ENCODE measurements around the gene PRC1.

The PRC1 gene

GRCh38 chr15:90938261-90938660 is 56.1 kb downstream of the PRC1 start:
- no peak for TF ChIP-seq CTCF (IDR thresholded peaks at IDR 0.05; ENCODE audit: borderline replicate concordance, control extremely low read depth, extremely low read depth, insufficient read depth, missing control alignments)
- in situ Hi-C loops (cut with MboI; ENCODE audit: low sequenced_read_pairs, unreplicated experiment) = no loop called here
- DNase-seq (ENCODE audit: low spot score) = no peak

- in situ Hi-C loops (cut with MboI; ENCODE audit: low sequenced_read_pairs, unreplicated experiment) = no loop called here
- TF ChIP-seq CTCF (IDR thresholded peaks at IDR 0.05; ENCODE audit: borderline replicate concordance, control extremely low read depth, extremely low read depth, insufficient read depth, missing control alignments) = no peak
- no peak for DNase-seq (ENCODE audit: low spot score)
Measured at GRCh38 chr15:90936823-90937222, 57.5 kb downstream of the PRC1 start.

DNA sequence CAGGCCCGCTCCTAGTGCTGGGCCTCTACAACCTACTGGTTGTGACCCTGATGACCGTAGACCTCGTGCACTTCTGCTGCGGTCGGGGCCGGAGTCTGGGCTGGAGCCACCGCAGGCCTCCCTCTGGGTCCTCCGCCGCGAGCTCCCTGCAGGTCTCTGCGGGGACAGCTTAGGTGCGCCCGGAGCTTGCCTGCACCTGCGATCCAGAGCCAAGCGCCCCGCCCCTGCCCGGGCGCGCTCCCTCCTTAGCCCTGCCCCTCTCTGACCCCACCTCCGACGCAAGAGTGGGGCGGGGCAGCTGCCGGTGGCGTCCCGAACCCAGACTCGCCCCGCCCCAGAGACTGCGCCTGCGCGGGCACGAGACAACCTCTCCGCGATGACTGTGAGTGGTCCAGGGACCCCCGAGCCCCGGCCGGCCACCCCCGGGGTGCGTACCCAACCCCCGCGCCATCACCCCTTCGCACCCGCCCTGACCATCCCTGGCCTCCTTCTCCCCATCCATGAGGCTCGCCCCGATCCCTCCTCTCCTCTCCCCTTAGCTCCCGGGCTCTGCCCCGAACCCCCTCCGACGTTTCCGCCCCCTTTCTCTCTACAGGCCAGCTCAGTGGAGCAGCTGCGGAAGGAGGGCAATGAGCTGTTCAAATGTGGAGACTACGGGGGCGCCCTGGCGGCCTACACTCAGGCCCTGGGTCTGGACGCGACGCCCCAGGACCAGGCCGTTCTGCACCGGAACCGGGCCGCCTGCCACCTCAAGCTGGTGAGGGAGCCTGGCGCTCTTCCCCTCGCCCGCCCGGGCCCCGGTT is 59.2 kb downstream of the PRC1 start, which contains the start of gene UNC45A:
Gene UNC45A (plus strand): TSS at position 337 of the 803 bp plus-strand sequence. CDS start 40 bp downstream, at position 377.
- peak; percentile 99 for DNase-seq (ENCODE audit: low spot score)
- in situ Hi-C loops (cut with MboI; ENCODE audit: low sequenced_read_pairs, unreplicated experiment) = no loop called here
- no peak for TF ChIP-seq CTCF (IDR thresholded peaks at IDR 0.05; ENCODE audit: borderline replicate concordance, control extremely low read depth, extremely low read depth, insufficient read depth, missing control alignments)

- TF ChIP-seq CTCF (IDR thresholded peaks at IDR 0.05; ENCODE audit: borderline replicate concordance, control extremely low read depth, extremely low read depth, insufficient read depth, missing control alignments) = peak; percentile 99
- DNase-seq (ENCODE audit: low spot score) = peak; percentile 86
- in situ Hi-C loops (cut with MboI; ENCODE audit: low sequenced_read_pairs, unreplicated experiment) = no loop called here
Measured at GRCh38 chr15:90934256-90934948, 59.9 kb downstream of the PRC1 start.

GRCh38 chr15:90933301-90933700 is 61.0 kb downstream of the PRC1 start:
- TF ChIP-seq CTCF (IDR thresholded peaks at IDR 0.05; ENCODE audit: borderline replicate concordance, control extremely low read depth, extremely low read depth, insufficient read depth, missing control alignments) = no peak
- no peak for DNase-seq (ENCODE audit: low spot score)
- in situ Hi-C loops (cut with MboI; ENCODE audit: low sequenced_read_pairs, unreplicated experiment) = no loop called here

DNA sequence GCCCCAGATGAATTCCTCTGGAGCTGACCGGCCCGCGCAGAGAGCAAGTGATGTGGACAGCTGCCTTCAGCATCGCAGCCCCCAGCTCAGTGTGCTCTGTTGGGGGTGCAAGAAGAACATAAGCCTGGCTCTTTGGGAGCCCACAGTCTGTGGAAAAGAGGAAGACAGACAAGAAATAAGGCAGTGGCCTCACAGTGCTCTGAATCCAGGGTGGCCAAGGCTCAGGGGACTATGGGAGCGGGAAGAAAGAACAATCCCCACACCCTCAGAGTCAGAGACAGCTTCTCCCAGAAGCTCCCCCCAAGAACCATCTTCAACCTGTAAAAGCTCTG is 61.7 kb downstream of the PRC1 start:
- no peak for DNase-seq (ENCODE audit: low spot score)

More for the DNA sequence above, 61.7 kb downstream of the PRC1 start:
- in situ Hi-C loops (cut with MboI; ENCODE audit: low sequenced_read_pairs, unreplicated experiment) = no loop called here
- no peak for TF ChIP-seq CTCF (IDR thresholded peaks at IDR 0.05; ENCODE audit: borderline replicate concordance, control extremely low read depth, extremely low read depth, insufficient read depth, missing control alignments)
